MCF 10A (cell line): ENCODE measurements around the gene SP140. TPM values are rescaled to one million over a fixed set of nuclear protein-coding genes. Genes with fewer than 3 reads are reported as not detected.
"Not testable (repeated sequence)": the region's sequence is repeated elsewhere in the genome, so short reads cannot be mapped to it uniquely, and the experiment has no call there.

Source experiments
- BruUV-seq: library from RNA; stranded (reverse); fragments of 400-500 nt; replicated peaks from 2 replicates; lab custom pipeline; 2021; lab: Mats Ljungman, UMichigan
- CTCF ChIA-PET: fragments of 300-600 bp; sonication (Branson Sonifier 250); formaldehyde crosslinking; extraction: SDS; loops from one replicate; lab custom pipeline; 2021; ENCODE audit warnings: antibody characterized with exemption, inconsistent platforms; lab: Yijun Ruan, JAX
- POLR2A ChIA-PET: fragments of 300-600, 350-650 bp; sonication (Branson Sonifier 250); formaldehyde crosslinking; extraction: SDS; loops from one replicate; lab custom pipeline; 2020; ENCODE audit warnings: antibody characterized with exemption, inconsistent platforms; lab: Yijun Ruan, JAX
- DNase-seq: peaks from one replicate; pipeline ENCODE4 v3.0.0-alpha.2; 2018; ENCODE audit not compliant: unreplicated experiment
- H3K27ac Mint-ChIP-seq: one replicate; pipeline ENCODE4 v1.8.0; 2022; ENCODE audit warnings: mild to moderate bottlenecking, low read depth, mixed read lengths; ENCODE audit not compliant: unreplicated experiment
- H3K27me3 Mint-ChIP-seq: one replicate; pipeline ENCODE4 v1.8.0; 2022; ENCODE audit warnings: mixed read lengths; ENCODE audit not compliant: insufficient read depth, unreplicated experiment
- H3K36me3 Mint-ChIP-seq: one replicate; pipeline ENCODE4 v1.8.0; 2022; ENCODE audit warnings: mild to moderate bottlenecking, moderate library complexity, mixed read lengths; ENCODE audit not compliant: insufficient read depth, unreplicated experiment
- H3K4me1 Mint-ChIP-seq: one replicate; pipeline ENCODE4 v1.8.0; 2022; ENCODE audit warnings: mixed read lengths; ENCODE audit not compliant: insufficient read depth, unreplicated experiment
- H3K4me3 Mint-ChIP-seq: one replicate; pipeline ENCODE4 v1.8.0; 2022; ENCODE audit warnings: mild to moderate bottlenecking, moderate library complexity, mixed read lengths; ENCODE audit not compliant: unreplicated experiment
- H3K9me3 Mint-ChIP-seq: one replicate; pipeline ENCODE4 v1.8.0; 2022; ENCODE audit warnings: mixed read lengths; ENCODE audit not compliant: unreplicated experiment
- CTCF ChIP-seq: fragments of 200-600 bp; IDR thresholded peaks from one replicate; pipeline ENCODE4 v1.8.0; 2022; ENCODE audit warnings: antibody characterized with exemption, mild to moderate bottlenecking; ENCODE audit not compliant: unreplicated experiment
- intact Hi-C: fragments of 100-400 bp; cut with micrococcal nuclease; formaldehyde crosslinking; loops from 2 replicates; pipeline ENCODE4 v1.14.1; 2022
- total RNA-seq: library from RNA; stranded (reverse); gene quantifications from 2 replicates; pipeline ENCODE4 v1.2.3, GENCODE V29; 2022

The SP140 gene
- total RNA-seq, 1 experiment from 2014 or later, result not detected

DNA sequence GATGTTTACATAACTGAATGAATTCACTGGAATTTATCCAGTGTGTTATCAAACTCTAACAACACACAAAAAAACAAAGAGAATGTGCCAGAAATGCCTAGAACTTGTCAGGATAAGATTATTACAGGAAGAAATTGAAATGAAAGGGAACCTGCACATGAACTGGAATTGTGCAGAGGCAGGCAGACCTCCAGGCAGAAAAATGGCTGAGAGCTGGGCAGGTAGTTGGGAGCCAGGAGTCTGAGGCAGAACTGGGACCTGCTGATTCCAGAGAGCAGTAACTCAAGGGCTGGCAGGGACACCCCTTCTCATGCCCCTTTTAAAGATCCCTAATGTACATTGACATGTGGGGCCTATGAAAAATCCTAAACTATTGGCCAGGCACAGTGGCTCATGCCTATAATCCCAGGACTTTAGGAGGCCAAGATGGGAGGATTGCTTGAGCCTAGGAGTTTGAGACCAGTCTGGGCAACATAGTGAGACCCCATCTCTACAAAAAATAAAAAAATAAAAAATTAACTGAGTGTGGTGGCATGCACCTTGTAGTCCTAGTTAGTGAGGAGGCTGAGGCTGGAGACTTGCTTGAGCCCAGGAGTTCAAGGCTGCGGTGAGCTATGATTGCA lies 5.1 kb upstream of the SP140 start:
- no TSS peak for BruUV-seq
- POLR2A ChIA-PET, result interaction anchor here (0.6 to 3.0 kb wide), 9 partner anchors 9 to 574 kb away, joined by 3 to 24 read pairs (median 5); partner anchors contain the start of genes FBXO36, SP140L and TRIP12
- no peaks in the 10 kb centered on the region for H3K9me3 Mint-ChIP-seq
- peaks cover 14% of the 10 kb centered on the region for H3K4me1 Mint-ChIP-seq
- H3K36me3 Mint-ChIP-seq, result peaks cover 9% of the 10 kb centered on the region
- no peak for TF ChIP-seq CTCF
- peak overlapping the region; percentile 87 for H3K4me3 Mint-ChIP-seq
- CTCF ChIA-PET, result interaction anchor here (1.5 kb wide), 1 partner anchor 10 kb away, joined by 5 read pairs; no protein-coding TSS in a partner anchor
- H3K27ac Mint-ChIP-seq, result peak overlapping the region; percentile 80
- intact Hi-C loops, result loop anchor here (5.0 kb wide), 1 partner anchor 107 kb away; the partner anchor contains the start of gene SP140L
- H3K27me3 Mint-ChIP-seq, result no peaks in the 10 kb centered on the region
- no peak for DNase-seq

DNA sequence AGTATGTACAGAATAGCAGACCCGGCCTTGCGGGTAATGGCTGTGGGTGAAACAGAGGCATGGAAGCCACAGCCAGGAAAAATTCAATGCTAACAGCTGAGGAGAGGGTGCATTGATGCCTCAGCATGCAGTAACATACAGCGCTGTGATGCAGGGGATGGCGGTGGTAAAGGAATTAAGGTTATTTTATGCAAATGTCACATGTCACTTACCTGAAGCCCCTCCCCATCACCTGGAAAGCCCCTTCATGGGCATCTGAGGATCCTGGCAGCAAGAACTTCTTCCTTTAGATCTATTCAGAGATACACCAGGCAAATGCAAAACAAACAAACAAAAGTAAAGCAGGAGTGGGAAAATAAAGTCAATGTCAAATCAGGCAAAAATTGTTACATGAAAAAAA lies 4.0 kb upstream of the SP140 start:
- peaks cover 14% of the 10 kb centered on the region for H3K4me1 Mint-ChIP-seq
- H3K9me3 Mint-ChIP-seq, result no peaks in the 10 kb centered on the region
- no peak overlapping the region for H3K4me3 Mint-ChIP-seq
- DNase-seq, result no peak
- intact Hi-C loops, result loop anchor here (5.0 kb wide), 1 partner anchor 106 kb away; the partner anchor contains the start of gene SP140L
- no peaks in the 10 kb centered on the region for H3K27me3 Mint-ChIP-seq
- H3K27ac Mint-ChIP-seq, result no peak overlapping the region
- BruUV-seq, result no TSS peak
- no peak for TF ChIP-seq CTCF
- ChIA-PET CTCF (interaction anchor here (1.5 kb wide), 1 partner anchor 9 kb away, joined by 5 read pairs; no protein-coding TSS in a partner anchor), POLR2A (interaction anchor here (0.8 to 1.9 kb wide), 2 partner anchors 10 to 493 kb away, joined by 3 to 5 read pairs; no protein-coding TSS in a partner anchor)
- peaks cover 6% of the 10 kb centered on the region for H3K36me3 Mint-ChIP-seq

DNA sequence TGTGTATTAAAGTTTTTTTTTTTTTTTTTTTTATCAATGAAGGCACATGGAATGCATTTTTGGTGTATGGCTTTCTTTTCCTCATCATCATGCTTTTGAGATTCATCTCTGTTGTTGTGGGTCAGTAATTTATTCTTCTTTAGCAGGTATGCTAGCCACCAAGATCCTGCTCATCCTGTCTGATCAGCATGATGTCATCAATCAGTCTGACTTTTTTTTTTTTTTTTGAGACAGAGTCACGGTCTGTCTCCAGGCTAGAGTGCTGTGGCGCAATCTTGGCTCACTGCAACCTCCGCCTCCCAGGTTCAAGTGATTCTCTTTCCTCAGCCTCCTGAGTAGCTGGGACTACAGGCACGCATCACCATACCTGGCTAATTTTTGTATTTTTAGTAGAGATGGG lies 2.7 kb upstream of the SP140 start:
- H3K9me3 Mint-ChIP-seq, CTCF ChIA-PET, H3K4me3 Mint-ChIP-seq, POLR2A ChIA-PET, BruUV-seq, H3K27ac Mint-ChIP-seq, H3K27me3 Mint-ChIP-seq, H3K36me3 Mint-ChIP-seq: not testable (repeated sequence)
- intact Hi-C loops, result loop anchor here (5.0 kb wide), 1 partner anchor 104 kb away; the partner anchor contains the start of gene SP140L
- DNase-seq, result peak; percentile 61
- peaks cover 14% of the 10 kb centered on the region for H3K4me1 Mint-ChIP-seq

DNA sequence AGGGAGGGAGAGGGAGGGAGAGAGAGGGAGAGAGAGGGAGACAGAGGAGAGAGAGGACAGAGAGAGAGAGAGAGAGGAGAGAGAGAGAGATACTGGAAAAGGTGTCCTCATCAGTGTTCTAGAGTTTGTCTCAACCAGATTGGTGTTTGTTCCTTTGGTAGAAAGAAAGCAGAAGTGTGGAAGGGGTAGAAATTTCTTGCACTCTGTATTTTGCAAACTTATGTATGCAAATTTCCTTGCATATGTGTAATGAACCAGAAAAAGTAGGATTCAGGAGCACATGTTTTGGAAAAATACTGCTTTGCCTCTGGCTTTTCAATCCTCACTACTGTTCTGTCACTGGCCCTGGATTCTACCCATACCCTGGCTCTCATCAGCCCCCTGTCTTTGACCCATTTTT lies 1.1 kb upstream of the SP140 start:
- intact Hi-C loops, result loop anchor here (5.0 kb wide), 1 partner anchor 103 kb away; the partner anchor contains the start of gene SP140L
- H3K4me1 Mint-ChIP-seq, result peaks cover 7% of the 10 kb centered on the region
- no peak overlapping the region for H3K4me3 Mint-ChIP-seq
- H3K27me3 Mint-ChIP-seq, result no peaks in the 10 kb centered on the region
- no peaks in the 10 kb centered on the region for H3K9me3 Mint-ChIP-seq
- TF ChIP-seq CTCF, result no peak
- peaks cover 6% of the 10 kb centered on the region for H3K36me3 Mint-ChIP-seq
- H3K27ac Mint-ChIP-seq, result no peak overlapping the region
- no peak for DNase-seq
- no TSS peak for BruUV-seq
- ChIA-PET POLR2A (no interaction called here), CTCF (no interaction called here)
